HG02943 (cell line): ENCODE results near the gene FBF1.
"Not testable (repeated sequence)": the region's sequence is repeated elsewhere in the genome, so short reads cannot be mapped to it uniquely, and the experiment has no call there.

Experiments
- ATAC-seq: cut with Tn5 transposase; IDR thresholded peaks from one replicate; pipeline ENCODE4 v1.9.1; 2021; ENCODE audit warnings: mild to moderate bottlenecking, low read depth, moderate library complexity; ENCODE audit not compliant: unreplicated experiment

The FBF1 gene

GRCh38 chr17:75876938-75877751 is 63.7 kb downstream of the FBF1 start:
- no peak for ATAC-seq

GRCh38 chr17:75876190-75876937 is 64.5 kb downstream of the FBF1 start:
- ATAC-seq, result no peak

- no peak for ATAC-seq
Observed at GRCh38 chr17:75875940-75876189, 65.0 kb downstream of the FBF1 start.

- ATAC-seq, result no peak
Observed at GRCh38 chr17:75875182-75875939, 65.5 kb downstream of the FBF1 start.

- no peak for ATAC-seq
Observed at GRCh38 chr17:75874323-75875181, 66.3 kb downstream of the FBF1 start.

GRCh38 chr17:75873587-75874322 is 67.1 kb downstream of the FBF1 start:
- no peak for ATAC-seq

GRCh38 chr17:75872434-75873351 is 68.1 kb downstream of the FBF1 start:
- no peak for ATAC-seq

GRCh38 chr17:75870228-75870627 is 70.6 kb downstream of the FBF1 start:
- ATAC-seq, result not testable (repeated sequence)

- ATAC-seq, result no peak
Observed at GRCh38 chr17:75869282-75870141, 71.3 kb downstream of the FBF1 start.

- not testable (repeated sequence) for ATAC-seq
Observed at GRCh38 chr17:75868730-75869281, 72.0 kb downstream of the FBF1 start.

- ATAC-seq, result not testable (repeated sequence)
Observed at GRCh38 chr17:75865404-75866188, 75.2 kb downstream of the FBF1 start.

GRCh38 chr17:75864887-75865286 is 76.0 kb downstream of the FBF1 start:
- peak; percentile 6 for ATAC-seq

- peak; percentile 82 for ATAC-seq
Observed at GRCh38 chr17:75864448-75864871, 76.4 kb downstream of the FBF1 start.

- ATAC-seq, result no peak
Observed at GRCh38 chr17:75861927-75862317, 78.9 kb downstream of the FBF1 start.
